IMR-90 (cell line): ENCODE results near the gene CHPT1. TPM values are rescaled to one million over a fixed set of nuclear protein-coding genes. Genes with fewer than 3 reads are reported as not detected.

Experiments used
- ATAC-seq: fragments of 200-7000 bp; cut with Tn5 transposase; 2 replicates; pipeline ENCODE4 v1.9.1; 2020; ENCODE audit warnings: low read depth, mild to moderate bottlenecking, moderate library complexity
- BruUV-seq: library from RNA; stranded (reverse); fragments of 400-500 nt; replicated peaks from 2 replicates; lab custom pipeline; 2021; lab: Mats Ljungman, UMichigan
- CTCF ChIA-PET: fragments of 300-600 bp; formaldehyde crosslinking; extraction: SDS; loops from one replicate; lab custom pipeline; 2021; ENCODE audit warnings: antibody characterized with exemption; lab: Yijun Ruan, JAX
- POLR2A ChIA-PET: fragments of 300-600 bp; sonication (Branson Sonifier 250); formaldehyde crosslinking; loops from one replicate; lab custom pipeline; 2022; ENCODE audit warnings: antibody characterized with exemption; ENCODE audit not compliant: unreplicated experiment; lab: Charles Lee
- DNase-seq: peaks from one replicate; pipeline ENCODE4 v3.0.0; 2013
- H2AFZ ChIP-seq: replicated peaks from 2 replicates; pipeline ENCODE3; 2013; ENCODE audit warnings: low read length, mild to moderate bottlenecking; ENCODE audit not compliant: poor library complexity
- H2AK5ac ChIP-seq: 2 replicates; pipeline ENCODE4 v1.6.1; 2013; ENCODE audit warnings: low read depth, low read length, inconsistent platforms
- H2AK9ac ChIP-seq: replicated peaks from 2 replicates; pipeline ENCODE3; 2013; ENCODE audit warnings: mild to moderate bottlenecking, low read depth, low read length, moderate library complexity; ENCODE audit not compliant: poor library complexity
- H2BK120ac ChIP-seq: 2 replicates; pipeline ENCODE4 v1.6.1; 2013; ENCODE audit warnings: low read depth, low read length, inconsistent platforms
- H2BK15ac ChIP-seq: 3 replicates; pipeline ENCODE4 v1.6.1; 2013; ENCODE audit warnings: low read depth, low read length, inconsistent platforms
- H2BK20ac ChIP-seq: 2 replicates; pipeline ENCODE4 v1.6.1; 2013; ENCODE audit warnings: low read depth, mild to moderate bottlenecking, inconsistent platforms, low read length, moderate library complexity
- H2BK5ac ChIP-seq: 2 replicates; pipeline ENCODE4 v1.6.1; 2013; ENCODE audit warnings: mild to moderate bottlenecking, low read depth, low read length, inconsistent platforms; ENCODE audit not compliant: poor library complexity, severe bottlenecking
- H3K14ac ChIP-seq: replicated peaks from 2 replicates; pipeline ENCODE4 v1.6.1; 2013; ENCODE audit warnings: low read depth, low read length, inconsistent platforms
- H3K18ac ChIP-seq: 2 replicates; pipeline ENCODE4 v1.6.1; 2013; ENCODE audit warnings: low read depth, low read length, control low read depth
- H3K23ac ChIP-seq: 2 replicates; pipeline ENCODE4 v1.6.1; 2013; ENCODE audit warnings: low read depth, low read length, inconsistent platforms
- H3K27ac ChIP-seq: 2 replicates; pipeline ENCODE4 v1.5.1; 2013; ENCODE audit warnings: mild to moderate bottlenecking, control low read depth, low read length; ENCODE audit not compliant: insufficient read depth
- H3K27me3 ChIP-seq: 2 replicates; pipeline ENCODE4 v1.6.1; 2013; ENCODE audit warnings: low read length; ENCODE audit not compliant: control insufficient read depth, insufficient read depth
- H3K36me3 ChIP-seq: 2 replicates; pipeline ENCODE4 v1.6.1; 2013; ENCODE audit warnings: low read length, mixed read lengths; ENCODE audit not compliant: control insufficient read depth, insufficient read depth
- H3K4ac ChIP-seq: 2 replicates; pipeline ENCODE4 v1.6.1; 2013; ENCODE audit warnings: low read depth, low read length, inconsistent platforms
- H3K4me1 ChIP-seq: 2 replicates; pipeline ENCODE4 v1.6.1; 2013; ENCODE audit warnings: low read length, mixed read lengths; ENCODE audit not compliant: control insufficient read depth, insufficient read depth
- H3K4me2 ChIP-seq: 2 replicates; pipeline ENCODE4 v1.6.1; 2013; ENCODE audit warnings: low read depth, mild to moderate bottlenecking, control low read depth, low read length, moderate library complexity
- H3K4me3 ChIP-seq: 2 replicates; pipeline ENCODE4 v1.5.1; 2013; ENCODE audit warnings: low read depth, mild to moderate bottlenecking, control low read depth, low read length, moderate library complexity; ENCODE audit not compliant: insufficient read depth
- H3K56ac ChIP-seq: 2 replicates; pipeline ENCODE4 v1.6.1; 2013; ENCODE audit warnings: low read length, inconsistent platforms; ENCODE audit not compliant: insufficient read depth; ENCODE audit errors: extremely low read depth
- H3K79me1 ChIP-seq, 2 experiments: 2 replicates each; pipeline ENCODE4 v1.6.1; 2013; ENCODE audit warnings: low read length in 2 of 2, inconsistent platforms in 1 of 2, low read depth in 1 of 2
- H3K9ac ChIP-seq: 2 replicates; pipeline ENCODE4 v1.6.1; 2013; ENCODE audit warnings: low read depth, low read length, control low read depth
- H3K9me1 ChIP-seq: 2 replicates; pipeline ENCODE4 v1.6.1; 2013; ENCODE audit warnings: low read length, inconsistent platforms; ENCODE audit not compliant: insufficient read depth
- H3K9me3 ChIP-seq: 2 replicates; pipeline ENCODE4 v1.6.1; 2013; ENCODE audit warnings: low read length; ENCODE audit not compliant: control insufficient read depth, insufficient read depth
- H4K20me1 ChIP-seq: 2 replicates; pipeline ENCODE4 v1.6.1; 2013; ENCODE audit warnings: low read length, inconsistent platforms; ENCODE audit not compliant: insufficient read depth
- H4K5ac ChIP-seq: 2 replicates; pipeline ENCODE4 v1.6.1; 2013; ENCODE audit warnings: mild to moderate bottlenecking, low read depth, low read length, control low read depth
- H4K8ac ChIP-seq, 2 experiments: 2 replicates each; pipeline ENCODE4 v1.6.1; 2013; ENCODE audit warnings: low read depth in 2 of 2, low read length in 2 of 2, control low read depth in 1 of 2, inconsistent platforms in 1 of 2
- H4K91ac ChIP-seq: 2 replicates; pipeline ENCODE4 v1.6.1; 2013; ENCODE audit warnings: low read depth, low read length, inconsistent platforms; ENCODE audit not compliant: insufficient read depth
- BHLHE40 ChIP-seq: fragments of 150-350 bp; IDR thresholded peaks from 2 replicates; pipeline ENCODE4 v1.6.1; 2016; ENCODE audit warnings: mild to moderate bottlenecking, low read depth, low read length
- CEBPB ChIP-seq: IDR thresholded peaks from 2 replicates; pipeline ENCODE4 v1.6.1; 2012; ENCODE audit warnings: low read depth, low read length, improper control_type of control experiment
- CHD1 ChIP-seq: IDR thresholded peaks from 2 replicates; pipeline ENCODE4 v1.6.1; 2012; ENCODE audit warnings: low read depth, low read length, improper control_type of control experiment
- CTCF ChIP-seq: conservative IDR thresholded peaks from 2 replicates; pipeline ENCODE4 v1.5.1; 2012; ENCODE audit warnings: mild to moderate bottlenecking, low read depth, low read length, improper control_type of control experiment
- ELK1 ChIP-seq: fragments of 150-350 bp; IDR thresholded peaks from 2 replicates; pipeline ENCODE4 v1.6.1; 2016; ENCODE audit warnings: low read depth, mild to moderate bottlenecking, low read length, moderate library complexity, borderline replicate concordance
- FOS ChIP-seq: fragments of 150-350 bp; IDR thresholded peaks from 2 replicates; pipeline ENCODE4 v1.6.1; 2016; ENCODE audit warnings: low read depth, low read length
- MAZ ChIP-seq: IDR thresholded peaks from 2 replicates; pipeline ENCODE4 v1.6.1; 2012; ENCODE audit warnings: low read depth, mild to moderate bottlenecking, low read length, improper control_type of control experiment, moderate library complexity, borderline replicate concordance
- NFE2L2 ChIP-seq: fragments of 150-350 bp; IDR thresholded peaks from 2 replicates; pipeline ENCODE4 v1.6.1; 2016; ENCODE audit warnings: low read depth, mild to moderate bottlenecking, low read length
- POLR2A ChIP-seq: IDR thresholded peaks from 2 replicates; pipeline ENCODE4 v1.6.1; 2012; ENCODE audit warnings: mild to moderate bottlenecking, low read depth, low read length
- RAD21 ChIP-seq: IDR thresholded peaks from 2 replicates; pipeline ENCODE4 v1.6.1; 2012; ENCODE audit warnings: low read length, improper control_type of control experiment
- RCOR1 ChIP-seq: IDR thresholded peaks from 2 replicates; pipeline ENCODE4 v1.6.1; 2012; ENCODE audit warnings: mild to moderate bottlenecking, low read length, improper control_type of control experiment; ENCODE audit not compliant: insufficient replicate concordance
- RFX5 ChIP-seq: IDR thresholded peaks from 2 replicates; pipeline ENCODE4 v1.8.0; 2012; ENCODE audit warnings: low read depth, mild to moderate bottlenecking, low read length, moderate library complexity
- SMC3 ChIP-seq: fragments of 150-350 bp; IDR thresholded peaks from 2 replicates; pipeline ENCODE4 v1.6.1; 2016; ENCODE audit warnings: low read depth, mild to moderate bottlenecking, antibody characterized with exemption, low read length, moderate library complexity
- USF2 ChIP-seq: fragments of 150-350 bp; IDR thresholded peaks from 2 replicates; pipeline ENCODE4 v1.6.1; 2017; ENCODE audit warnings: mild to moderate bottlenecking, antibody characterized with exemption, low read length, low read depth
- WGBS, 2 experiments: methylation state at CpG; one replicate each; pipeline versions ENCODE4 v1.1.5 to v1.1.7; 2013; ENCODE audit warnings: missing lambda C conversion rate in 2 of 2; ENCODE audit not compliant: insufficient read length in 1 of 2; ENCODE audit errors: extremely low coverage in 2 of 2; 5-methylcytosine and 5-hydroxymethylcytosine counted together
- dilution Hi-C: fragments of 300-500 bp; cut with HindIII; formaldehyde crosslinking; loops from one replicate; pipeline ENCODE4 v1.14.3; 2018; ENCODE audit warnings: low sequenced_read_pairs; ENCODE audit not compliant: unreplicated experiment
- in situ Hi-C: fragments of 300-500 bp; cut with MboI; formaldehyde crosslinking; loops from 3 replicates; pipeline ENCODE4 v1.14.3; 2019; ENCODE audit warnings: low sequenced_read_pairs, inconsistent platforms, mixed read lengths
- intact Hi-C: fragments of 100-400 bp; cut with micrococcal nuclease; formaldehyde crosslinking; loops from 2 replicates; pipeline ENCODE4 v1.10.0; 2022
- polyA plus RNA-seq, 3 experiments: library from polyadenylated mRNA; depleted of rRNA; stranded (reverse); fragments of >200 nt; gene quantifications; 2 replicates each; pipeline ENCODE4 v1.2.3, GENCODE V29; 2012; ENCODE audit warnings: low replicate concordance in 1 of 3
- total RNA-seq: library from RNA; depleted of rRNA; stranded (reverse); fragments of >200 nt; gene quantifications from 2 replicates; pipeline ENCODE4 v1.2.3, GENCODE V29; 2012

Gene CHPT1
- total and polyA plus RNA-seq, 2 of the 4 experiments (the other 2 are of a cell fraction) = 8.1 to 11.7 TPM

GRCh38 chr12:101685092-101685491 is 12.3 kb upstream of the CHPT1 start:
- Histone ChIP-seq H3K79me1 (no peaks in the 10 kb centered on the region), H4K20me1 (no peaks in the 10 kb centered on the region), H4K91ac (no peak overlapping the region), H3K27ac (no peak overlapping the region), H3K4ac (no peak overlapping the region), H3K4me2 (no peak overlapping the region), H3K27me3 (peaks cover 1% of the 10 kb centered on the region; the same call in 1 of the 2 replicates), H2BK15ac (no peak overlapping the region), H4K8ac (no peak overlapping the region), H3K23ac (no peak overlapping the region), H2AFZ (no peak overlapping the region), H3K4me1 (no peaks in the 10 kb centered on the region), H2BK120ac (no peak overlapping the region), H2AK5ac (no peak overlapping the region), H3K56ac (no peak overlapping the region), H2AK9ac (no peak overlapping the region), H2BK20ac (no peak overlapping the region), H3K9ac (no peak overlapping the region), H3K18ac (no peak overlapping the region), H3K36me3 (no peaks in the 10 kb centered on the region), H3K9me3 (no peaks in the 10 kb centered on the region), H3K14ac (no peak overlapping the region), H4K5ac (no peak overlapping the region), H2BK5ac (no peak overlapping the region), H3K9me1 (no peaks in the 10 kb centered on the region), H3K4me3 (no peak overlapping the region)
- ChIA-PET CTCF (no interaction called here), POLR2A (no interaction called here)
- BruUV-seq = no TSS peak
- in situ Hi-C loops (no loop called here), dilution Hi-C loops (no loop called here), intact Hi-C loops (no loop called here)
- no peak for TF ChIP-seq RFX5
- TF ChIP-seq BHLHE40 = no peak
- TF ChIP-seq NFE2L2 = no peak
- no peak for TF ChIP-seq FOS
- no peak for TF ChIP-seq ELK1
- no peak for TF ChIP-seq CEBPB
- no peak for TF ChIP-seq POLR2A
- TF ChIP-seq RAD21 = no peak
- TF ChIP-seq SMC3 = no peak
- no peak for TF ChIP-seq CTCF
- no peak for TF ChIP-seq MAZ
- TF ChIP-seq RCOR1 = no peak
- no peak for TF ChIP-seq CHD1
- no peak for TF ChIP-seq USF2
- no peak for DNase-seq
- no CpG with 5 or more reads among the region's 1 CpG for WGBS, 2 experiments
- ATAC-seq = no peak
